ENCODE data around the gene UBAC2. TPM values are rescaled to one million over a fixed set of nuclear protein-coding genes. Genes with fewer than 3 reads are reported as not detected.

Gene UBAC2
- polyA plus RNA-seq, 4 donors: 56.2 to 92.6 (median 76.0) TPM

DNA sequence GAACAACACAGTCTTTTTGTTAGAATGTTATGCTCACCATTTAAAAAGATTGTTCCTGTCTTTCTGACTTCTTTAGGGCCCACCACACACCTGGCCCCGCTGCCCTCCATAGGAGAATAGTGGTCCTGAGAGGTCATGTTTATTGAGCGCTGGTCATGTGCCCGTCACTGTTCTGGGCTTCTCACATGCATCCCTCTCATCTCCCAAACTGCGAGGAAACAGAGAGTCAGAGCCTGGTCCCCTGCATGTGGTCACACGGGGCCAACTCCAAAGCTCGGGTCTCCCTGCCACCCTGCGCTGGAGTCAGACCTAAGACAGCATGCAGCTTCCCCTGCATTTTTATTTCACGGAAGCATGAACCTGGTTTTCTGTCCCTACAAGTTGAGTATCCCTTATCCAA, 177.0 kb downstream of the UBAC2 start:
- no peak overlapping the region for H3K4me3 ChIP-seq (ENCODE audit: low read depth in 1 of 3, low read length in 3 of 3)
- no peaks in the 10 kb centered on the region for H3K27me3 ChIP-seq (ENCODE audit: control insufficient read depth in 3 of 3, insufficient read depth in 3 of 3, low read length in 3 of 3)
- peaks cover 0 to 49% (median 5%) of the 10 kb centered on the region in 3 donors for H3K36me3 ChIP-seq (ENCODE audit: control insufficient read depth in 3 of 3, insufficient read depth in 2 of 3, low read depth in 1 of 3, low read length in 3 of 3)
- H3K4me1 ChIP-seq (ENCODE audit: control insufficient read depth in 3 of 3, insufficient read depth in 2 of 3, low read depth in 1 of 3, low read length in 2 of 3): peaks cover 0 to 5% (median 0%) of the 10 kb centered on the region in 3 donors
- 95% methylated on average over 8 of the region's 8 CpGs for WGBS, 3 donors
- FAIRE-seq (no peak), DNase-seq (no peak)
- H3K27ac ChIP-seq (ENCODE audit: low read depth in 1 of 3, low read length in 2 of 3): no peak overlapping the region
- peaks cover 0 to 3% of the 10 kb centered on the region in 2 donors for H3K9me3 ChIP-seq (ENCODE audit: control insufficient read depth in 2 of 2, insufficient read depth in 1 of 2, low read depth in 1 of 2, low read length in 1 of 2)

DNA sequence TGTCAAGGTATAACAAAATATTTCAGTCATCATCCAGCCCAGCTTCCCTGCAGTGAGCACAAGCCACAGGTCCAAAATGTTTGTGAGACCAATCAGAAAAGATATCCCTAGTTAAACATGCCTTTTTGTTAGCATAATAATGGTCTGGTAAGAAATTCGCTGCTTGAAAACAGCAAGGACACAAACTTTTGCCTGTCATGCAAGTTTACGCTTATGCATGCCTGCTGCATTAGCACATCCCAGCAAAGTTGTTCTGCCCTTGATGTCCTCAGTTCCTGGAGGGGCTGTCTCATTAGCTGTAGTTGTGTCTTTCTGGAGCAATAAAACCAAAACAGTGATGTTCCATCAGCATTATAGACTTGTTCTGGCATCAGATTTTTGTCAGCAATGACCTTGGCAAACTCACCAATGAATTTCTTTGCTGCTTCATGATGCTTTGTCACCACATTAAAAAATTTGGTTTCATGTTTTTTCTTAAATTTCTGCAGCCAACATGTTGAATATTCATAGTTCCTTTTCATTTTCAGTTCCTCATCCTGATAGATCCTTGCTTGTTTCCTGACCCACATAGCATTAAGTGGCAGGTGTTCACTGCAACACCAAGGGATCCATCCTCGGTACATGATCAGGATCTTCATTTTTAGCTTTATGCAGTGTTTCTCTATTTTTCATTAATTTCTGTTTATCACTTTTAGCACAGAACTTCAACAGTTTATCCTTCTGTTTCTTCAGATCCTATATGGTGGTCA, 178.5 kb downstream of the UBAC2 start:
- FAIRE-seq: no peak

DNA sequence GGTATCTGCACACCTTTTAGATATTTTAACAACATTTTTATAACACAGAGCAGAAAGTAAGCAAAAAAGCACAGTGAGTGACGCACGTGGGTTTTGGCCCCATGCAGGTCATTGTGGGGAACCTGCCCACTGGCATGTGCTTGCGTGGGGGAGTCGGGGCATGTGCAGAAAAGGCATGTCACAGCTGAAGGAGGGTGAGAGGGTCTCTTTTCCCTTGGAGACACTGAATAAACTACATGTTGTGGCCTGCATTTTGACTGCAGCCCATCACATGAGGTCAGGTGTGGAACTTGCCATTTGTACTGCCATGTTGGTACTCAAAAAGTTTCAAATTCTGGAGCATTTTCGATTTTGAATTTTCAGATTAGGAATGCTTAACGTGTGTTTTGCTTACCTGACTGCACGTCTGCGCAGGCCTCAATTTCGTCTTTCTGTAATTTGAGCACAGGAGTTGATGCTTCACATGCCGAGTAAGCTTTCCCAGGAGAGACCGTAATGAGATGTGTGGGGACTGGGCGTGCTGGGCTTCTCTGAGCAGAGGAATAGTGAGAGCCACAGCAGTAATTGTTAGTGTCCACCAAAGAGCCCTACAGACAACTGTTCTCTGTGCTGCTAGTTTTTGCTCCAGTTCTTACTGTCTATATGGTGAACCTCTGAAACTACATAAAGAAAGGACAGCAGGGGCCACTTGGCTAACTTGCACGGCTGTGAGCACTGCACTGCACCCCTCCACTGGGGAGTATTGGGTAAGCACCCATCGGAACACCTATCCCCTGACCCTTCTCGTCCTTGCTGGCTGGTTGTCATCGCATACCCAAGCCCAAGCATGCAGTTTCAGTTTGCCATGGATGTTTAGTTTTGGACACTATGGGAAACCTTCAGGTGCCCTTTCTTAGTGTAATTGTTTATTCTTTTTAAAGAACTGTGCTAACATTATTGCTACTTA, 179.5 kb downstream of the UBAC2 start:
- WGBS, 3 donors: 94 to 98% (median 94%) methylated on average over 16 of the region's 16 CpGs
- H3K9me3 ChIP-seq (ENCODE audit: control insufficient read depth in 2 of 2, insufficient read depth in 1 of 2, low read depth in 1 of 2, low read length in 1 of 2): peaks cover 0 to 3% of the 10 kb centered on the region in 2 donors
- H3K4me1 ChIP-seq (ENCODE audit: control insufficient read depth in 3 of 3, insufficient read depth in 2 of 3, low read depth in 1 of 3, low read length in 2 of 3): peaks cover 0 to 6% (median 0%) of the 10 kb centered on the region in 3 donors
- H3K36me3 ChIP-seq (ENCODE audit: control insufficient read depth in 3 of 3, insufficient read depth in 2 of 3, low read depth in 1 of 3, low read length in 3 of 3): peaks cover 0 to 53% (median 3%) of the 10 kb centered on the region in 3 donors
- no peak overlapping the region for H3K4me3 ChIP-seq (ENCODE audit: low read depth in 1 of 3, low read length in 3 of 3)
- DNase-seq: no peak
- no peaks in the 10 kb centered on the region for H3K27me3 ChIP-seq (ENCODE audit: control insufficient read depth in 3 of 3, insufficient read depth in 3 of 3, low read length in 3 of 3)
- H3K27ac ChIP-seq (ENCODE audit: low read depth in 1 of 3, low read length in 2 of 3): peak overlapping the region in 1 of 3 donors; percentile 72
- FAIRE-seq: no peak

More for the DNA sequence above, 178.5 kb downstream of the UBAC2 start:
- no peaks in the 10 kb centered on the region for H3K27me3 ChIP-seq (ENCODE audit: control insufficient read depth in 3 of 3, insufficient read depth in 3 of 3, low read length in 3 of 3)
- peaks cover 0 to 6% (median 0%) of the 10 kb centered on the region in 3 donors for H3K4me1 ChIP-seq (ENCODE audit: control insufficient read depth in 3 of 3, insufficient read depth in 2 of 3, low read depth in 1 of 3, low read length in 2 of 3)
- H3K36me3 ChIP-seq (ENCODE audit: control insufficient read depth in 3 of 3, insufficient read depth in 2 of 3, low read depth in 1 of 3, low read length in 3 of 3): peaks cover 0 to 50% (median 3%) of the 10 kb centered on the region in 3 donors
- DNase-seq: no peak
- peaks cover 0 to 3% of the 10 kb centered on the region in 2 donors for H3K9me3 ChIP-seq (ENCODE audit: control insufficient read depth in 2 of 2, insufficient read depth in 1 of 2, low read depth in 1 of 2, low read length in 1 of 2)
- WGBS, 3 donors: 86 to 95% (median 94%) methylated on average over 3 of the region's 3 CpGs
- H3K27ac ChIP-seq (ENCODE audit: low read depth in 1 of 3, low read length in 2 of 3): no peak overlapping the region
- no peak overlapping the region for H3K4me3 ChIP-seq (ENCODE audit: low read depth in 1 of 3, low read length in 3 of 3)

DNA sequence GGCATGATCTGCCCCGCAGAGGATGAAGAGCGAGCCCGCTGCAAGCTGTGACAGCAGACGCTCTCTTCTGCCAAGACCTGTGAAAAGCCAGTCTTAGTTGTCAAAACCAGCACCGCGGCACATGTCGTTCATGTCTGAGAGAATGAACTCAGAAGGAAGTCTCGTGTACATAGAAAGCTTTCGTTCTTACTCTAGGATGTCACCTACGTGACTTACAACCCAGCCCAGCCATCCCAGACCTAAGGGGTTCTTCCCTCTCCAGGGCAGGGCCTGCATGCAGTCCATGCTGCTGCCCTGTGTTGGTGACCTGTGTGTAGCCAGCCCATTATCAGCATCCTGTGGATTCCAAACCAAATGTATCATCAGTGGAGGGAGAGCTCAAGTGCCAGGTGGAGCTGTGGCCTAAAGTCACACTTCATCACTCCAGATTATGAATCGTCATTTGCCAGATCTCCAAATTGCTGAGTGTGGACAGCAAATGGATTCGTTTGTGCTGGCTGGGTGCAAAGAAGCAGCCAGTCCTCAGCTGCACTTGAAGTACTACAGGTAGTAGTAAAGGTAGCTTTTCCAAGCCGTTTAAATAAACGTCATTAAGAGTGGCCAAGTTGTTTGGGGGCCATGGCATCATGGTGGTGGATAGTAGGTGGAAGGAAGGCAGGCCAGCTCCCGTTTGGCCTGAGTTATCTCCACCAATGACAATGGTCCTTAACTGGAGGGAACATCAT, 180.4 kb downstream of the UBAC2 start:
- Histone ChIP-seq H3K4me1 (ENCODE audit: control insufficient read depth in 3 of 3, insufficient read depth in 2 of 3, low read depth in 1 of 3, low read length in 2 of 3) (peaks cover 0 to 6% (median 0%) of the 10 kb centered on the region in 3 donors), H3K4me3 (ENCODE audit: low read depth in 1 of 3, low read length in 3 of 3) (no peak overlapping the region), H3K9me3 (ENCODE audit: control insufficient read depth in 2 of 2, insufficient read depth in 1 of 2, low read depth in 1 of 2, low read length in 1 of 2) (peaks cover 0 to 3% of the 10 kb centered on the region in 2 donors), H3K36me3 (ENCODE audit: control insufficient read depth in 3 of 3, insufficient read depth in 2 of 3, low read depth in 1 of 3, low read length in 3 of 3) (peaks cover 0 to 59% (median 3%) of the 10 kb centered on the region in 3 donors), H3K27ac (ENCODE audit: low read depth in 1 of 3, low read length in 2 of 3) (peak overlapping the region in 1 of 3 donors; percentile 72), H3K27me3 (ENCODE audit: control insufficient read depth in 3 of 3, insufficient read depth in 3 of 3, low read length in 3 of 3) (no peaks in the 10 kb centered on the region)
- no peak for FAIRE-seq
- no peak for DNase-seq
- WGBS, 3 donors: 81 to 87% (median 84%) methylated on average over 15 of the region's 15 CpGs

DNA sequence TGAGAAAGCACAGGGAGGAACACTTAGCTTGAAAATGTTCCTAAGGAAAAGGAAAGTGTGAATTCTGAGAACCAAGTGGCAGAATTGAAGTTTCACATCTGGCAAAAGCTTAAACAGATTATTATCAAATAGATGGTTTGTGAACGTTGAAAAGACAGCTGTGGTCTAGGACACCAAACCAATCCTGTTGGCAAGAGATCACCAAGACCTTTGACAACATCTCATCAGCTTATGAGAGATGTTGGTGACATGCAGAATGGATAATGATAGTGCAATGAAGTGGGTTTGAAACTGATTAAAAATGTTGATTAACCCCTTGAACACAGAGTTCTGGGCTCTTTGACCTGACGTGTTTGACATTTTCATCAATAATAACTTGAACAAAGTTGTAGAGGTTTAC, 181.1 kb downstream of the UBAC2 start:
- H3K4me3 ChIP-seq (ENCODE audit: low read depth in 1 of 3, low read length in 3 of 3): no peak overlapping the region
- H3K9me3 ChIP-seq (ENCODE audit: control insufficient read depth in 2 of 2, insufficient read depth in 1 of 2, low read depth in 1 of 2, low read length in 1 of 2): peaks cover 0 to 3% of the 10 kb centered on the region in 2 donors
- H3K36me3 ChIP-seq (ENCODE audit: control insufficient read depth in 3 of 3, insufficient read depth in 2 of 3, low read depth in 1 of 3, low read length in 3 of 3): peaks cover 0 to 60% (median 3%) of the 10 kb centered on the region in 3 donors
- peaks cover 0 to 6% (median 0%) of the 10 kb centered on the region in 3 donors for H3K4me1 ChIP-seq (ENCODE audit: control insufficient read depth in 3 of 3, insufficient read depth in 2 of 3, low read depth in 1 of 3, low read length in 2 of 3)
- no peak for FAIRE-seq
- WGBS, 3 donors: 70 to 71% (median 71%) methylated on average over 2 of the region's 2 CpGs
- no peaks in the 10 kb centered on the region for H3K27me3 ChIP-seq (ENCODE audit: control insufficient read depth in 3 of 3, insufficient read depth in 3 of 3, low read length in 3 of 3)
- peak overlapping the region in 1 of 3 donors; percentile 72 for H3K27ac ChIP-seq (ENCODE audit: low read depth in 1 of 3, low read length in 2 of 3)
- no peak for DNase-seq

DNA sequence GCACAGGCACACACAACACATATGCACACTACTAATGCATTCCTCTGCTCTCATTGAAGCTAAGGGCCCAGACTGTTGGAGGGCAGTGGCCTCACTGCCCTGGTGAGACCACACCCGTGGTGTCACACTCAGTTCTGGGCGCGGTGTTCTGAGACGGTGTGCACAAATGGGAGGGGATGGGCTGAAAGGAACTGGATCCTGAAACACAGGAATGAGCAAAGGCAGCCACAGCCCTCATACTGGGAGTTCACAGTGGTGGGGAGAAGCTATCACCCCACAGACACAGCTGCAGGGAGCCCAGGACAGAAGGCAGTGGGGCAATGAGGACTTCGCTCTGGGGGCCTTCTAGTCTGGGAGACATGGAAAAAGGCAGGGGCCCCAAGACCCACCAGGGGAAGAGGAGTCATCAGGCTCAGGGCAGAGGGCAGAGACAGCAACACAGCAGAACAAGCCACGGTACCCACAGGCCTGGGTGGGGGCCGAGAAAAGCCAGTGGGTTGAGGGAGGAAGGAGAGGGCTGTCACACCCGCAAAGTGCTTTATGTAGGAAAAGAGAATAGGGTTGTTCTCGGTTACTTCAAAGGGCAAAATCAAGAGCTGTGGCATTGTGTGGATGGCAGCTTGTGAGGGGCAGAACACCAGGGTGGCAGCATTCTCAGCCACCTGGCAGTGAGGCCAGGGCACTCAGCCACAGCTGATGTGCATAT, 181.9 kb downstream of the UBAC2 start:
- H3K27me3 ChIP-seq (ENCODE audit: control insufficient read depth in 3 of 3, insufficient read depth in 3 of 3, low read length in 3 of 3): no peaks in the 10 kb centered on the region
- peaks cover 0 to 3% of the 10 kb centered on the region in 2 donors for H3K9me3 ChIP-seq (ENCODE audit: control insufficient read depth in 2 of 2, insufficient read depth in 1 of 2, low read depth in 1 of 2, low read length in 1 of 2)
- FAIRE-seq (no peak), DNase-seq (peak; percentile 38 to 69)
- H3K4me3 ChIP-seq (ENCODE audit: low read depth in 1 of 3, low read length in 3 of 3): no peak overlapping the region
- H3K4me1 ChIP-seq (ENCODE audit: control insufficient read depth in 3 of 3, insufficient read depth in 2 of 3, low read depth in 1 of 3, low read length in 2 of 3): peaks cover 0 to 6% (median 0%) of the 10 kb centered on the region in 3 donors
- WGBS, 3 donors: 62 to 71% (median 68%) methylated on average over 9 of the region's 9 CpGs
- peak overlapping the region in 1 of 3 donors; percentile 33 for H3K27ac ChIP-seq (ENCODE audit: low read depth in 1 of 3, low read length in 2 of 3)
- H3K36me3 ChIP-seq (ENCODE audit: control insufficient read depth in 3 of 3, insufficient read depth in 2 of 3, low read depth in 1 of 3, low read length in 3 of 3): peaks cover 0 to 59% (median 0%) of the 10 kb centered on the region in 3 donors

DNA sequence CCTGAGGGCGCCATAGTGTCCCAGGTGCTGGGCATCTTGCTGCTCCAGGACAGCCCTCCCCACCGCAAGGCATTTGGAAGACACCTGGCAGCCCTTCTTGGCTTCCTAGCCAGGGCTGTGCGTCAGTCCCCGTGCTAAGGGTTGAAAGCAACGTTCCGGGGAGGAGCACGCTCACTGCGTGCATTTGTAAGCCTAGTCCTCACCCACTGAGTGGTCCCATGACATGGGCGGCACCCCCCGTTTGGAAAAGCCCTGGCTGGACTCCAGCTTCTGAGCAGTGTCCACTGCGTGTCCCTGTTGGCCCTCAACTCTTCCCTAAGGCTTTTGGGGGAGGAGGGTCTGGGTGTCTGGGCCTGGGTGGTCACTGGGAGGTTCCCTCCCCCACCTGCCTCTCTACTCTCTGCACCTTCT, 182.9 kb downstream of the UBAC2 start:
- peak overlapping the region in 1 of 3 donors; percentile 30 for H3K27ac ChIP-seq (ENCODE audit: low read depth in 1 of 3, low read length in 2 of 3)
- H3K27me3 ChIP-seq (ENCODE audit: control insufficient read depth in 3 of 3, insufficient read depth in 3 of 3, low read length in 3 of 3): no peaks in the 10 kb centered on the region
- DNase-seq: no peak
- peaks cover 0 to 6% (median 0%) of the 10 kb centered on the region in 3 donors for H3K4me1 ChIP-seq (ENCODE audit: control insufficient read depth in 3 of 3, insufficient read depth in 2 of 3, low read depth in 1 of 3, low read length in 2 of 3)
- WGBS, 3 donors: 88 to 93% (median 90%) methylated on average over 11 of the region's 11 CpGs
- no peak for FAIRE-seq
- peaks cover 0 to 3% of the 10 kb centered on the region in 2 donors for H3K9me3 ChIP-seq (ENCODE audit: control insufficient read depth in 2 of 2, insufficient read depth in 1 of 2, low read depth in 1 of 2, low read length in 1 of 2)
- peaks cover 0 to 58% (median 0%) of the 10 kb centered on the region in 3 donors for H3K36me3 ChIP-seq (ENCODE audit: control insufficient read depth in 3 of 3, insufficient read depth in 2 of 3, low read depth in 1 of 3, low read length in 3 of 3)
- H3K4me3 ChIP-seq (ENCODE audit: low read depth in 1 of 3, low read length in 3 of 3): no peak overlapping the region

Measured in small intestine (tissue), 7 donors.